GM21447 (cell line): ENCODE measurements around the gene GNAZ.
A peak's percentile ranks its signal among the peaks of the same experiment; 100 is the strongest.
"Not testable (repeated sequence)": the region's sequence is repeated elsewhere in the genome, so short reads cannot be mapped to it uniquely, and the experiment has no call there.

Experiments
- ATAC-seq: cut with Tn5 transposase; IDR thresholded peaks from one replicate; pipeline ENCODE4 v1.9.1; 2021; ENCODE audit not compliant: unreplicated experiment

The GNAZ gene

GRCh38 chr22:23130697-23131096, 60.4 kb downstream of the GNAZ start:
- no peak for ATAC-seq

GRCh38 chr22:23131931-23132330, 61.6 kb downstream of the GNAZ start:
- ATAC-seq = no peak

GRCh38 chr22:23132376-23133091, 62.2 kb downstream of the GNAZ start:
- no peak for ATAC-seq

- ATAC-seq = no peak
Measured at GRCh38 chr22:23133922-23134321, 63.6 kb downstream of the GNAZ start.

GRCh38 chr22:23136991-23137390, 66.7 kb downstream of the GNAZ start:
- not testable (repeated sequence) for ATAC-seq

- no peak for ATAC-seq
Measured at GRCh38 chr22:23137468-23137867, 67.1 kb downstream of the GNAZ start.

GRCh38 chr22:23137905-23138561, 67.7 kb downstream of the GNAZ start:
- ATAC-seq = peak; percentile 40

- ATAC-seq = no peak
Measured at GRCh38 chr22:23138584-23139435, 68.5 kb downstream of the GNAZ start.

GRCh38 chr22:23140385-23140784, 70.1 kb downstream of the GNAZ start:
- no peak for ATAC-seq

- no peak for ATAC-seq
Measured at GRCh38 chr22:23142546-23143105, 72.3 kb downstream of the GNAZ start.

- ATAC-seq = no peak
Measured at GRCh38 chr22:23143119-23143518, 72.8 kb downstream of the GNAZ start.

GRCh38 chr22:23144432-23144831, 74.1 kb downstream of the GNAZ start:
- no peak for ATAC-seq

- ATAC-seq = no peak
Measured at GRCh38 chr22:23144932-23145877, 74.9 kb downstream of the GNAZ start, which contains the start of gene RAB36. Gene RAB36 (plus strand): TSS chr22:23145477. CDS start chr22:23146617, 1,140 bp downstream.

- no peak for ATAC-seq
Measured at GRCh38 chr22:23145878-23146470, 75.7 kb downstream of the GNAZ start.

- no peak for ATAC-seq
Measured at GRCh38 chr22:23146478-23147205, 76.3 kb downstream of the GNAZ start.

GRCh38 chr22:23147617-23148387, 77.5 kb downstream of the GNAZ start:
- no peak for ATAC-seq

GRCh38 chr22:23149743-23150238, 79.5 kb downstream of the GNAZ start:
- ATAC-seq = no peak

GRCh38 chr22:23150762-23151161, 80.4 kb downstream of the GNAZ start:
- ATAC-seq = no peak
